HepG2 (cell line): ENCODE results near the gene OXGR1.

Experiments
- CEBPB ChIP-seq: IDR thresholded peaks from 2 replicates; pipeline ENCODE4 v1.6.1; 2011; ENCODE audit warnings: low read depth, low read length, improper control_type of control experiment, borderline replicate concordance
- EZH2 ChIP-seq: conservative IDR thresholded peaks from 2 replicates; pipeline ENCODE4 v1.6.1; 2012; ENCODE audit warnings: mild to moderate bottlenecking, low read depth, low read length, moderate library complexity
- FOXM1 ChIP-seq: sonication (generic); formaldehyde crosslinking; IDR thresholded peaks from 2 replicates; pipeline ENCODE4 v1.5.0; 2020; ENCODE audit warnings: missing genetic modification reagents
- NR3C1 ChIP-seq: sonication (generic); formaldehyde crosslinking; IDR thresholded peaks from 2 replicates; pipeline ENCODE4 v1.4.0; 2020; ENCODE audit warnings: missing genetic modification reagents
- SCMH1 ChIP-seq: sonication (generic); formaldehyde crosslinking; IDR thresholded peaks from 2 replicates; pipeline ENCODE4 v1.9.0; 2021; ENCODE audit warnings: missing genetic modification reagents, mild to moderate bottlenecking, borderline replicate concordance
- TBL1XR1 ChIP-seq: fragments of 150-350 bp; IDR thresholded peaks from 2 replicates; pipeline ENCODE4 v1.6.1; 2014; ENCODE audit warnings: borderline replicate concordance, low read length; ENCODE audit not compliant: partially characterized antibody
- USF2 ChIP-seq, 2 experiments: sonication (generic) in 1 of 2; formaldehyde crosslinking in 1 of 2; IDR thresholded peaks; 2 replicates each; pipeline versions ENCODE4 v1.5.1 to v1.6.1; 2011 to 2020; ENCODE audit warnings: borderline replicate concordance in 1 of 2, low read depth in 1 of 2, low read length in 1 of 2, mild to moderate bottlenecking in 1 of 2, missing genetic modification reagents in 1 of 2, moderate library complexity in 1 of 2
- ZNF30 ChIP-seq: sonication (generic); formaldehyde crosslinking; IDR thresholded peaks from 2 replicates; pipeline ENCODE4 v1.5.0; 2020; ENCODE audit warnings: mild to moderate bottlenecking, missing genetic modification reagents
- ZNF644 ChIP-seq: IDR thresholded peaks from 2 replicates; pipeline ENCODE4 v1.6.1; 2016; ENCODE audit warnings: low read depth

GRCh38 chr13:97027162-97027554, 32.9 kb upstream of the OXGR1 start:
- TF ChIP-seq NR3C1 (CRISPR knock-in tag) (no peak), FOXM1 (no peak), SCMH1 (CRISPR knock-in tag) (no peak), CEBPB (no peak), ZNF30 (CRISPR knock-in tag) (no peak), ZNF644 (CRISPR knock-in tag) (no peak), USF2 (IDR thresholded peaks at IDR 0.05; ENCODE audit: low read depth, low read length) (no peak), USF2 (CRISPR knock-in tag; IDR thresholded peaks at IDR 0.05; ENCODE audit: borderline replicate concordance) (no peak), TBL1XR1 (no peak), EZH2 (no peak)
